DMS 273 (cell line): ENCODE measurements around the gene VSIG4.
A peak's percentile ranks its signal among the peaks of the same experiment; 100 is the strongest.
"Not testable (repeated sequence)": the region's sequence is repeated elsewhere in the genome, so short reads cannot be mapped to it uniquely, and the experiment has no call there.

Experiments used
- DNase-seq: peaks from one replicate; lab custom pipeline; 2025; ENCODE audit not compliant: unreplicated experiment; lab: John Stamatoyannopoulos, UW

VSIG4 gene

GRCh38 chrX:65985922-65986588, 53.8 kb downstream of the VSIG4 start:
- DNase-seq: peak; percentile 82

- no peak for DNase-seq
These were observed 54.7 kb downstream of the VSIG4 start for GRCh38 chrX:65985211-65985610.

- not testable (repeated sequence) for DNase-seq
These were observed 62.7 kb downstream of the VSIG4 start for GRCh38 chrX:65977161-65977560.

GRCh38 chrX:65976161-65976560, 63.7 kb downstream of the VSIG4 start:
- no peak for DNase-seq

GRCh38 chrX:65975161-65975751, 64.6 kb downstream of the VSIG4 start:
- not testable (repeated sequence) for DNase-seq
